SW 1271 (cell line): Measurements from ENCODE around the gene NFIC.

Experiments used
- DNase-seq, 2 experiments: peaks; one replicate each; lab custom pipeline; 2025; lab: John Stamatoyannopoulos, UW

The NFIC gene

DNA sequence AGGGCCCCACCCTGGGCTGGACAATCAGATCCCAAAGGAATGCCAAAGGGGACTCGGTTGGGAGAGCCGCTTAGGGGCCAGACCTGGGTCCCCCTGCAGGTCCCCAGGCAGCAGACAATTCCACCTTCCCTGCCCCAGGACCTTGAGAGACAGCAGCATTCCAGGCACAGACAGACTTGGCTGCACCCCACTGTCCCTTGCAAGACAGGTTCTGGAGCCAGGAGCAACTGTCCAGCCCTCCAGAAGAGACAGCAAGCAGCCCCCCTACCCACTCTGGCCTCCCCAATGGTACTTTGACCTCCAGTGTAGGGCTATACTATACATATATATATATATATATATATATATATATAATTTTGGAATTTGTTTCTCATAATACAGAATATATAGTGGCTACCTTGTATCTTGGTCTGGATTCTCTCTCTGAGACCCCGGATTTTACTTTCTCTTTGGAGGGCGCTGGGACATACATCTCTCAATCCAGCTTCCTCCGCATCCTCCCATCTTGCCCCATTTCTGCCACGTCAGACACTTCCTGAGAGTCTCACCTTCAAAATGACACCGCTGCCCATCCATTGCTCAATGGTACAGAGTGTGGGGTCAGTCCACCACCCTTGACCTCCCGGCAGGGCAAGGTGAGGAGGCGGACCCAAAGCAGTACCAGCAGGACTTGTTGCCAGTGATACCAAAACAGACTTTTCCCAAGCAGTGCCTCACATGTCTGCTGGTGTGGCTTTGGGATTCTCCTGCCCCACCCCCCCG is 101.2 kb downstream of the NFIC start:
- DNase-seq = no peak

DNA sequence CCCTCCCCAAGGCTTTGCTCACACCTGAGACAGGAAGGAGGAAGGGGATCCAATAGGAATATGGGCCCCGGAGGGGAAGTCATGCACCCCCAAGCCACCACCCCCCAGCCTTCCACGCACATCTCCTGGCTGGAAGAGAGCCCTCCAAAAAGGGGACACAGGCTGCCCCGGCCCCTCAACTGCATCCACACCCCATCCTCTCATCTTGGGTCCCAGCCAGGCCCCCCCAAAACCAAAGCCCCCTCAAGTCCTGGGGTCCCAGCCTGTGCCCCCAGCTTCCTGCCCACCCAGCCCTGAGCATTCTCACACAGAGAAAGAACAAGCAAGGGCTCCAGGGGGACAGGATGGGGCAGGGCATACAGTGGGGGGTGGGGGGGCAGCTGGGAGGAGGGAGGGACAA is 101.8 kb downstream of the NFIC start:
- no peak for DNase-seq

DNA sequence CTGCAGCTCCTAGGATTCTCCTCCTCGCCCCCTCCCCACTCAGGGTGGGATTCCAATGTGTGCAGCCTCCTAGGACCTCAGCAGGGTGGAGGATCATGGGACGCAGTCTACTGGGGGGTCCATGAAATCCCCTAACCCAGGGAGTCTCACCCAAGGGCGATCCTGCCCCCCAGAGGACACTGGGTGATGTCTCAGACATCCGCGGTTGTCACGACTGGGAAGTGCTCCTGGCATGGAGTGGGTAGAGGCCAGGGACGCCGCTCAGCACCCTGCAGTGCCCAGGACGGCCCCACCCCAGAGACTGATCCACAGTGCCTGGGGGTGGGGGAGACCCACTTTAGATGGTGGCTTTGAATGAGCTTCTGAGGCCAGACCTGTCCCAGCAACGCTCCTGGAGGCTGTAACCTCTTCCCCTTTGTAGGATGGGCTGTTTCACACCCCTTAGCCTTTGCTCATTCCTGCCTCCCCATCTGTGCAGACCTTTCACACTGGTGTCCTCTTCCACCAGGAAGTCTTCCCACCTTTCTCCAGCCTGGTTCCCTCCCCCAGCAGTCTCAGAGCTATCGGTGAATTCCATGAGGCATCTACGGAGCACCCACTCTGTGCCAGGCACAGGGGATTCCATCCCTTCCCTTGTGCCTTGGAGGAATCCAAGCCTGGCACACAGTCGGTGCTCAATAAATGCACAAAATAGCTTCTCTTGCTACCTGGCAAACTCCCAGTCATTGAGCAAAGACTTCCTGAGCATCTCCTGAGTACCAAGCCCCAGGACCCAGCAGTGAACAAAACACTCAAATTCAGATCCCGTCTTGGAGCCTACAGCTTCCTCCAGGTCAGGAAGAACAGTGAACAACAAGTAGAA is 103.5 kb downstream of the NFIC start:
- no peak for DNase-seq

DNA sequence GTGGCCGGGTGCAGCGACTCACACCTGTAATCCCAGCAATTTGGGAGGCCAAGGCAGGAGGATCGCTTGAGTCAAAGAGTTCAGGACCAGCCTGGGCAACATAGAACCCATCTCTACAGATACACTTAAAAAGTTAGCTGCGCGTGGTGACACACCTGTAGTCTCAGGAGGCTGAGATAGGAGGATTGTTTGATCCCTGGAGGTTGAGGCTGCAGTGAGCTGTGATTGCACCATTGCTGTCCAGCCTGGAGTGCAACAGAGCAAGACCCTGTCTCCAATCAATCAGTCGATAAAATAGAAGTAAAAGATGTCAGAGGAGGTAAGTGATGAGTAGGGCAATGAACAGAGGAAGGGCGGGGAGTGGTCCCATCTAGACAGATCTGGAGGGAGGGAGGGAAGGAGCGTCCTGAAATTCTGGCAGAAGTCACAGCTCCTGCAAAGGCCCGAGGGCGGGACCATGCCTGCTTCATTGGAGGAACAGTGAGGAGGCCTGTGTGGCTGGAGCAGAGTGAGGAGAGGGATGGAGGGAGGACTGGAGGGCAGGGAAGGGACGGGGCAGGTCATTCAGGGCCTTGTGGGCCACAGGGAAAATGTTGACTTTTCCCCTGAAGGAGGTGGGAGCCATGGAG is 104.2 kb downstream of the NFIC start:
- DNase-seq = no peak

DNA sequence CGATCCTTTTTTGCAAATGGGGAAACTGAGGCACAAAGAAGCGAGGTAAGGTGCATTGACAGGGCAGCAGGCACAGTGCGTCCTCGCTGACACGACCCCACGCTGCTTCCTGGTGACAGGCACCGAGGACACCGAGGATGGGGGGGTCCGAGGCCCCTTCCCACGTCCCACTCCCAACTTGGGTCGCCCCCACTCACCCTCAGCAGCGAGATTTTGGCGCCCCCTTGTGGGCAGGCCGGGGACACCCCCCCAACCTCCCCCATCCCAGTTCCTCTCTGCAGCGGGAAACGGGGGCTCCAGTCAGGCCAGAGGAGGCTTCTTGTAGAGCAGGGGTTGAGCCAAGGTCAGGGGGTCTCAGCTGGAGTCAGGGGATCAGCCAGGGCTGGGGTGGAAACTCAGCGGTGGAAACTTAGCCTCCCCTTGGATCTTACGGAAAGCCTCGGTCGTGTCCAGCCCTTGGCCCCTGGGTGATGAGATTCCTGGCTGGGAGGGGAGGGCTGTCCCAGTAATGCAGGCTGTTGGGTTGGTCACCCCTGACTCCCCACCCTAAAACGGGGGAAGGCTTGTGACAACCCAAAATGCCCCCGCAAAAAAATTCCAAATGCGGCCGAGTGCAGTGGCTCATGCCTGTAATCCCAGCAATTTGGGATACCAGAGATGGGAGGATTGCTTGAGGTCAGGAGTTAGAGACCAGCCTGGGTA is 105.7 kb downstream of the NFIC start:
- DNase-seq = no peak

DNA sequence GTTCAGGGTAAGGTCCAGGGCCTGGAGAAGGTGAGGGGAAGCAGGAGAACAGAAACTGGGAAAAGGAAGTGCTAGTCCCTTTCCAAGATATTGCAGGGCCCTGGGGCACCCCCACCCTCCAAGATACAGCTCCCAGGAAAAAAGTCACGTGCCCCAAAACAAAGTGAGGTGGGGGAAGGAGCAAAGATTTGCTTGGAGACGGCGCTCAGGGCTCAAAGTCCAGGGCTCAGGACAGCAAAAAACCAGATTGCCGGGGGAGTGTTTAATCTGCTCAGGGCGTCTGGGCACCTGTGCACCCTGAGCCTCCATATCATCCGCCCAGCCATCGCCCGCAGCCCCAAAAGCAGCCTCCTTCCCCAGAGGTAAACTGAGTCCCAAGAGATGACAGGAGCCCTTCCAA is 107.6 kb downstream of the NFIC start:
- DNase-seq = no peak

DNA sequence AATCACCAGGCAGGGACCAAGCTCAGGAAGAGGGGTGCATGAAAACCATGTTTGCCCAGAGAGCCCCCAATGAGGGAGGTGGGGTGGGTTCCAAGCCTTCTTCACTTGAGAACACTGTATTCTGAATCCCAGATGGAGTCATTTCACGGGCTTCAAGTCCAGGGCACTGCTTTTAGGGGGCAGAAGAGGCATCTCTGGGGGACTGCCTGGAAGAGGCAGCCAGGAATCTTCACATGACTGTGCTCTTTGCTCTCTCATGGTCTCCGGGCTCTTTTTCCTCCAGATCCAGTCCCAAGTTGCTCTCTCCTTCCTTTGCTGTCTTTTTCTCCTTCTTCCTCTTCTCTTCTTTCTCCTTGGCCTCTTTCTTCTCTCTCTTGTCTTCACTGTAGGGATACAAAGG is 108.2 kb downstream of the NFIC start:
- DNase-seq = no peak

DNA sequence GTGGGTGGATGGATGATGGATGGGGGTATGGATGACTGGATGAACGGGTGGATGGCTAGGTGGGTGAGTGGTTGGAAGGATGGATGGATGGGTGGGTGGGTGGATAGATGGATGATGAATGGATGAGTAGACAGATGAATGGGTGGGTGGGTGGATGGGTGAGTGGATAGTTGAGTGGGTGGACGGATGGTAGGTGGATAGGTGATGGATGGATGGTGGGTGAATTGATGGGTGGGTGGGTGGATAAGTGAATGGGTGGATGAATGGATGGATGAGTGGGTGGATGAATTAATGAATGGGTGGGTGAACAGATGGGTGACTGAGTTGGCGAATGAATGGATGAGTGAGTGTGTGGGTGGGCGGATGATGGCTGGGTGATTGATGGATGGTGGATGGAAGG is 109.1 kb downstream of the NFIC start:
- DNase-seq = no peak

DNA sequence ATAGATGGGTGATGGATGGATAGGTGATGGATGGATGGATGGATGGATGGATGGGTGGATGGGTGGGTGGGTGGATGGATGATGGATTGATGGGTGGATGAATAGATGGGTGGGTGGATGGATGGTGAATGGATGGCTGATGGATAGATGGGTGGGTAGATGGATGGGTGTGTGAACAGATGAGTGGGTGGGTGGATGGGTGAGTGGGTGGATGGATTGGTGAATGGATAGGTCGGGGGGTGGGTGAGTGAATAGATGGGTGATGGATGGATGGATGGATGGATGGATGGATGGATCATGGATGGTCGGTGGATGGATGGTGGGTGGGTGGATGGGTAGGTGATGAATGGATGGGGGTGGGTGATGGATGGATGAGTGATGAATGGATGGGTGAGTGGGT is 110.4 kb downstream of the NFIC start:
- no peak for DNase-seq

DNA sequence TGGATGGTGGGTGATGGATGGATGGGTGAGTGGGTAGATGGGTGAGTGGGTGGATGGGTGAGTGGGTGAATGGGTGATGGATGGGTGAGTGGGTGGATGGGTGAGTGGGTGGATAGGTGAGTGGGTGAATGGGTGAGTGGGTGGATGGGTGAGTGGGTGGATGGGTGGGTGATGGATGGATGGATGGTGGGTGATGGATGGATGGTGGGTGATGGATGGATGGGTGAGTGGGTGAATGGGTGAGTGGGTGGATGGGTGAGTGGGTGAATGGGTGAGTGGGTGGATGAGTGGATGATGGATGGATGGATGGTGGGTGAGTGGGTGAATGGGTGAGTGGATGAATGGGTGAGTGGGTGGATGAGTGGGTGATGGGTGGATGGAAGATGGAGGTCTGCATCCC is 111.1 kb downstream of the NFIC start:
- no peak for DNase-seq

DNA sequence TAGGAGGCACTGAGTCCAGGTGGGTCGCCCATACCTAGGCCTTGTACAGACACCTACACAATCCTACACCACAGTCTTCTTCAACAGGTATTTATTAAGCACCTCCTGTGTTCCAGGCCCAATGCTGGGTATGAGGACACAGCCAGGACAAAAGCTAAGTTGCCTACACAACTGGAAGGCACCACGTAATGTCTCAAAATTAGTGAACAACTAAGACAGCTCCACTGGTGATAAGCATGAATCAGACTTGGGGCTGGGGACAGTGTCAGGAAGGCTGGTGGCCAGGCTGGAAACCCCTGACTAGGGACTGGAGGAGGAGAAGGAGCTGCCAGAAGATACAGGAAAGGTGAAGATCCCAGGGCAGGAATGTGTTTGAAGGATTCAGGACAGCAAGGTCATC is 111.6 kb downstream of the NFIC start:
- no peak for DNase-seq

DNA sequence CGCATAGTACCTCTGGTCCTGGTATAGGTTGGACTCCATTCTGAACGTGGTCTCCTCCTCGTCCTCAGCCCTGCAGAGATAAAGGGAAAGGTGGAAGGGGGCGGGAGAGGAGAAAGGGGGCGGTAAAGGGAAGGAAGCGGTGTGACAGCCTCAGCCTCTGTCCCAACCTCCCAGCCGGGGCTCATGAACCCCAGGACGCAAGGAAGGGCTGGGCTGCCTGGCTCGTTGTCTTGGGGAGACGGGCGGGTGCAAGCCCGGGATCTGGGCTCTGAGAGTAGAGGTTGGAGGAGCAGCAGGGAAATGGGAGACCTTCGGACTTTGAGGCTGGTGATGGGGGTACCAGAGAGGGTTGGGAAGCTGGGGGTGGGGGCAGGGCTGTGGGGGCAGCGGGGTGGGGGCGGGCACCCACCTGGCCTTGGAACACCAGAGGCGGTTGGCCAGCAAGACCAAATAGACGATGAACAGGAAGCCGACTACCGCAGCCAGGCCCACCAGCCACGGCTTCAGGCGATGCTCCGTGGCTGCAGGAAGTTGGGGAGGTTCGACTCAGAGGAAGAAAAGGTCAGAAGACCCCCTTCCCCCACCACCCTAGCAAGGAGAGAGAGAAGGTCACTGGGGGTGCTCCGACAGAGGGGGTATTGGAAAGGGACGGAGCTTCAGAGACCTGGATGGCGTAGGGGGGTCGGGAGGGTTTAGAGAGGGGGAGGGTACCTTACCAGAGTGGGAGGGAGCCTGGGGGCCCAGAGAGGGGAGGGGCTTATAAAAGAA is 112.2 kb downstream of the NFIC start:
- DNase-seq = no peak

DNA sequence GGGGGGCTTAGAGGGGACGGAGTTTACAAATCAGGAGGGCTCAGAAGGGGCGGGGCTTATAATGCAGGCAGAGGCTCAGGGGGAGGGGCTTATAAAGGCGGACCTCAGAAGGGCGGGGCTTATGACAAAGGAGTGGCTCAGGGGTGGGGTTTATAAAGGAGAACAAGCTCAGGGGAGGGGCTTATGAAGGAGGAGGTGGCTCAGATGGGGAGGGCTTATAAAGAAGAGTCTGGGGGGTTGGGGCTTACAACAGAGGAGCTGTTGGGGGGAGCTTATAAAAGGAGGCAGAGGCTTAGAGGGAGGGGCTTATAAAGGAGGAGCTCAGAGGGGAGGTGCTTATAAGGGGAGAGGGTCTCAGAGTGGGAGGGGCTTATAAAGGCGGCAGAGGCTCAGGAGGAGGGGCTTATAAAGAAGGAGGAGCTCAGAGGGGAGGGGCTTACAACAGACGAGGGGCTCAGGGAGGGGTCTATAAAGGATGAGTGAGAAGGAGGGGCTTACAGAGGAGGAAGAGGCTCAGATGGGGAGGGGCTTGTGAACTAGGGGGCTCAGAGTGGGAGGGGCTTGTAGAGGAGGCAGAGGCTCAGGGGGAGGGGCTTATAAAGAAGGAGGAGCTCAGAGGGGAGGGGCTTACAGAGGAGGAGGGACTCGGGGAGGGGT is 112.9 kb downstream of the NFIC start:
- no peak for DNase-seq

DNA sequence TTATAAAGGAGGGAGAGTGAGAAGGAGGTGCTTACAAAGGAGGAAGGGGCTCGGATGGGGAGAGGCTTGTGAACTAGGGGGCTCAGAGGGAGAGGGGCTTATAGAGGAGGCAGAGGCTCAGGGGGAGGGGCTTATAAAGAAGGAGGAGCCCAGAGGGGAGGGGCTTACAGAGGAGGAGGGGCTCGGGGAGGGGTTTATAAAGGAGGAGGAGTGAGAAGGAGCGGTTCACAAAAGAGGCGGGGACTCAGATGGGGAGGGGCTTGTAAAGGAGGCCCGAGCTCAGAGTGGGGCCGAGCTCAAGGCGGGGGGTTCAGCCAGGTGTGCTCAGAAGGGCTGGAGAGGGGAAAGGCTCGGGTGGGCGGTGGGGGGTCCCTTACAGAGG is 113.4 kb downstream of the NFIC start:
- no peak for DNase-seq

DNA sequence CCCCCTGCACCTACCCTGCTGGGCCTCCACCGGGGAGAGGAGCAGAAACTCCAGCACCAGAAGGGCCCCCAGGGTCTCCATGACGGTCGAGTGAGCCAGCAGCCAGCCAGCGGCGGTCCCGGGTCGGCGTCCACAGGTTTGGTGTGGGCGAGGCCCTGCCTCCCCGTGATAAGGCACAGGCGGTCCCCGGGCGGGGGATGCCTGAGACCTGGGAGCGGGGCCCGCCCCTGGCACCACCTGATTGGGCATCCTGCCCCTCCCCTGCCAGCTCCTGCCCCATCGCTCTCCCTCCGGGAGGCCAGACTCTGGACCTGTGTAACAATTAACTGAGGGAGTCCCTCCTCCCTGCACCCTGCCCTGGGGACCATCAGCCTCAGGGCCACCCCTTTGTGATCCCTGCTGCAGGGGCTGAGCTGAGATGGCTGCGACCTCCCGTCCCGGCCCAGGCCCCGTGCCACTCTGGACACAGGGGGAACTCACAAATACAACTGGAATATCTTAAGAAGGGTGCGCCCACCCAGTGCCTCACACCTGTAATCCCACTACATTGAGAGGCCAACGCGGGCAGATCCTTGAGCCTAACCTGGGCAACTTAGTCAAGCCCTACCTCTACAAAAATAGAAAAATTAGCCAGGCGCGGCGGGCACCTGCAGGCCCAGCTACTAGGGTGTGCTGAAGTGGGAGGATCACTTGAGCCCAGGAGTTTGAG is 114.2 kb downstream of the NFIC start, which contains the start of gene SMIM24:
Gene SMIM24 (minus strand): TSS at position 143 of the 709 bp plus-strand sequence. CDS start 62 bp downstream, at position 81.
- no peak for DNase-seq

DNA sequence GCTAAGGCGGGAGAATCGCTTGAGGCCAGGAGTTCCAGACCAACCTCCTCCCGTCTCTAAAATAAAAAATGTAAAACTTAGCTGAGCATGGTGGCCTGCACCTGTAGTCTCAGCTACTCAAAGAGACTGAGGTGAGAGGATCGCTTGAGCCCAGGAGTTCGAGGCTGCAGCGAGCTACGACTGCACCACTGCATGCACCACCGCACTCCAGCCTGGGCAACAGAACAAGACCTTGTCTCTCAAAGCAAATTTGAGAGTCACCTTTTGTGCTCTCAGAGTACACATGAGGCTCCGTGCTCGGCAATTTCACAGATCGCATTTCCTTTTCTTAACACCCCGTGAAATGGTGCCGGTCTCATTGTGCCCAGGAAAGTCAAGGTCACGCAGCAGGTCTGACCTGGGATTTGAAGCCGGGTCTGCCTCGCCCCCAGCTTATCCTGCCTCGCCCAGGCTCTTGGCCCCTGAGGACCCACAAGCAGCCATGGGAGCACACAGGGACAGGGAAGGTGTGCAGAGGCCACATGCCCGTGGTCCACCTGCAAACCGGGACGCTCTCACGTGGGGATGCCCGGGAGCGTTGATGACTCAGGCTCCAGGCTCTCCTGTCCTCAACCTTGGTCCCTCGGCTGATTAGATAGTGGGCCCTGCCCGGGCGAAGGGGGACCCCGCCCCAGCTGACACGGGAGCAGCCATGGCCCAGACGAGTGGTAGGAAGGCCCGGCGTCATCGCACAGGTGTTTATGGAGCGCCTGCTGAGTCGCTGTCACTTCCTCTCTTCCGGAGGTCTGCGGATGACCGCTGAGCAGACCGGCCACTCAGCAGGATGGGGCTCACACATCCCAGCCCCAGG is 115.1 kb downstream of the NFIC start:
- no peak for DNase-seq

DNA sequence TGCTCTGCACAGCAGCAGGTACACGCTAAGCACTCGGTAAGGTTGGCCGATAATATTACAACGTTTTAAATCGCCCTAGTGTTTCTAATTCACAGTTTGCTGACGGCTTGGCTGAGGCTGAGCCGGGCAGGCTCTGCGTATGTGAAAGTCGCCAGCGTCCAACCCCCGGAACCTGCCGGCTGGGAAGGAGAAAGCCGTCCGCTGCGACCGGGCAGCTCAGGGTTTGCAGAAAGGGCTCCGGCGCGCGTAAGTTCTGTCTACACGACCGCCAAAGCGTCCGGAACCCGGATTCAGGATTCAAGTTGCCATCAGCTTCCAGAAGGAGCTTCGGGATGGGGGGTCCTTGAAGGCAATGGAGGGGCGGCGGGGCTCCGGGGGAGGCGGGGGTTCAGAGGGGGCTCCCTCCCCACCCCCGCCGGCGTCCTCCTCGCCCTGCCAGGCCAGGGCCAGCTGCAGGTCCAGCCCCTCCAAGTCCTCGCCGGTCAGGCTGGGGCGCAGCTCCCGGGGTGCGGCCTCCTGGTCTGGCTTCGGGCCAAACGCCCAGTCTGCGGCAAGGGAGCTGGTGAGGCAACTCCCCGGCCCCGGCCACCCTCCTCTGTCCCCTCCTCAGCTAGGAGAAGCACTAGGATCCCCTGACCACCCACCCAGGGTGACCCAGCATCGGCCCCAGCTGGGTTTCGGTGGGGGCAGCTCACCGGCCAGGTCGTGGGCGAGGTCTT is 116.3 kb downstream of the NFIC start:
- no peak for DNase-seq

DNA sequence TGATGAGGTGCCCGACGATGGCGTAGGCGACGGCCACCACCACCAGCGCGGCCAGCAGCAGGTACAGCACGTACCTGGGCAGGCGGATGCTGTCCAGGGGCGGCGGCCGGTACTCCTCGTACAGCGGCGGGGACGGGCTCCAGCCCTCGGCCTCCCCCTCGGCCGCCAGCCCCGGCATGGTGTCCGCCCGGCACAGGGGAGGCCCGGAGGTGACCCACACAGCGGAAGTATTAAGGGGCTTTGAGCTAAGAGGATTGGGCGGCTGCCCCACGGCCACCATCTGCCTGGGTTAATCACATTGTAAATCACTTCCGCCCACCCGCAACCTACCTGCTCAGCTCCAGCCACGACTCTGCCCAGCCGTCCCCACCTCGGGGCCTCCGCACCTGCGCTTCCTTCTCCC is 116.8 kb downstream of the NFIC start, which contains the start of gene SMIM44:
Gene SMIM44 (minus strand): TSS at position 216 of the 403 bp plus-strand sequence. CDS start 38 bp downstream, at position 178.
- DNase-seq = no peak
